Breast epithelium (tissue), 4 donors: ENCODE measurements around the gene RIOK2. TPM values are rescaled to one million over a fixed set of nuclear protein-coding genes. Genes with fewer than 3 reads are reported as not detected.
A peak's percentile ranks its signal among the peaks of the same experiment; 100 is the strongest.

Experiments used
- DNase-seq, 2 donors: peaks; one replicate each; pipeline ENCODE4 v3.0.0-alpha.2; 2019; ENCODE audit warnings: low spot score in 2 of 2
- H3K27ac ChIP-seq, 2 donors: fragments of 200-600 bp; sonication (generic) in 1 of 2; one replicate each; pipeline ENCODE4 v1.5.1; 2016 to 2019; ENCODE audit warnings: mild to moderate bottlenecking in 1 of 2
- H3K27me3 ChIP-seq, 2 donors: fragments of 200-600 bp; sonication (generic) in 1 of 2; one replicate each; pipeline versions ENCODE4 v1.5.1 to v1.6.0; 2017 to 2019; ENCODE audit warnings: control low read depth in 1 of 2, mild to moderate bottlenecking in 1 of 2
- H3K36me3 ChIP-seq: fragments of 200-600 bp; one replicate; pipeline ENCODE4 v1.5.1; 2019
- H3K4me1 ChIP-seq, 2 donors: fragments of 200-600 bp; sonication (generic); one replicate each; pipeline ENCODE4 v1.5.1; 2016 to 2019; ENCODE audit warnings: control low read depth in 1 of 2
- H3K4me3 ChIP-seq, 3 donors: fragments of 200-600 bp; sonication (generic); 1 replicate in 2 of 3; 2 replicates in 1 of 3; pipeline ENCODE4 v1.5.1; 2016 to 2019; ENCODE audit warnings: mild to moderate bottlenecking in 3 of 3, moderate library complexity in 2 of 3
- H3K9me3 ChIP-seq, 2 donors: fragments of 200-600 bp; sonication (generic) in 1 of 2; one replicate each; pipeline ENCODE4 v1.5.1; 2016 to 2019; ENCODE audit warnings: control low read depth in 1 of 2
- CTCF ChIP-seq, 3 donors: fragments of 450-650 bp; IDR thresholded peaks; one replicate each; pipeline ENCODE4 v1.5.1; 2016 to 2017; ENCODE audit warnings: antibody characterized with exemption in 3 of 3, mild to moderate bottlenecking in 3 of 3, moderate library complexity in 3 of 3
- POLR2A ChIP-seq: fragments of 450-650 bp; IDR thresholded peaks from one replicate; pipeline ENCODE4 v1.6.1; 2016; ENCODE audit warnings: antibody characterized with exemption, mild to moderate bottlenecking, moderate library complexity
- POLR2AphosphoS5 ChIP-seq, 3 donors: sonication (generic); formaldehyde crosslinking; IDR thresholded peaks; one replicate each; pipeline ENCODE4 v1.6.1; 2017; ENCODE audit warnings: antibody characterized with exemption in 3 of 3
- intact Hi-C: fragments of 100-400 bp; cut with DNase I; formaldehyde crosslinking; loops from one replicate; pipeline ENCODE4 v1.15.1; 2023; ENCODE audit warnings: low total_unique reads
- total RNA-seq, 3 donors: library from RNA; depleted of rRNA; stranded (reverse); fragments of >200 nt; gene quantifications; one replicate each; pipeline ENCODE4 v1.1.0, GENCODE V29; 2016

Gene RIOK2
- 10 to 100 TPM; 23.7 to 28.5 (median 28.2) TPM for total RNA-seq

DNA sequence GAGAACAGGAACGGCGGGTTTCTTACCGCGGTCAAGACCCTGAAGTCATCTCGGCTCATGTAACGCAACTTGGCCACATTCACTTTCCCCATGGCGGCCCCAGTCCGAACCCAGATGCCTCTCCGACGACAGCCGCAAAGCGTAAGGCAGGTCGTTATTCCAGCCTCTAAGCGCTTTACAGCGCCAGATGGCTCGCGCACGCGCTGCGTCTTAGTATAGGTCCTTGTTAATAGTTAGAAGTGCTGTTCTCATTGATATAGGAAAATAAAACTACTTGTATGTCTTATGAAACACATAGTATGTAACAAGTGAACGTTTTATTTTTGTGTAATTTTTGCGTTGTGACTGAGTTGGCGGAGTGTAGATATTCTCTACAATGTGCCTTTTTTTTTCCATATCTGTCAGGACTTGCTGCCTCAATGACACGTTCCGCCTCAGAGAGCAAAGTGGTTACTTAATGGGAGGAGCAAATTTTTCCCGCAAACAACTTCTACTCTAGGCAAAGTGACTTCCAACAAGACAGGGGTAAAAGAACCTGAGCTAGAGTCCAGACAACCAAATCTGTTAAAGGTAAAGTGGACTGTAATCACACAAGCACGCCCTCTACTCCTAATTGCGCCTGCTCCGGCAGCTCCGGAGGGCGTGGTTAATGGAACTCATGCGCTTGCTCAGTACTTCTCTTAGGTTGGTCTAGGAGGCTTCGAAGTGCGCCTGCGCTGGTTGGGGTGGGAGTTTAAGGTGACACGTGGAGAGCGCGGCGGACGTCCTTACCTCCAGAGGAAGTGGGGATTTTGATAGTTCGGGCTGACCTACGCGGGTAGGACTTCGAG is at the start of gene RIOK2:
Gene RIOK2 (minus strand): TSS at position 148 of the 830 bp plus-strand sequence. CDS start 56 bp downstream, at position 92.
- intact Hi-C loops, result no loop called here
- Histone ChIP-seq H3K27me3 (no peaks in the 10 kb centered on the region), H3K4me3 (peak within 1 kb of the TSS; percentile 64 to 84 (median 79))

GRCh38 chr5:97231025-97231636 is 48.1 kb upstream of the RIOK2 start:
- no peaks in the 10 kb centered on the region for H3K9me3 ChIP-seq
- DNase-seq, result peak in 1 of 2 donors; percentile 37
- TF ChIP-seq POLR2AphosphoS5 (IDR thresholded peaks at IDR 0.05) (no peak), CTCF (IDR thresholded peaks at IDR 0.05) (peak; percentile 68 to 76 (median 70)), POLR2A (no peak)
- no peak overlapping the region for H3K27ac ChIP-seq
- no peaks in the 10 kb centered on the region for H3K4me1 ChIP-seq
- no peak overlapping the region for H3K4me3 ChIP-seq
- H3K27me3 ChIP-seq, result no peaks in the 10 kb centered on the region
- no peaks in the 10 kb centered on the region for H3K36me3 ChIP-seq
- intact Hi-C loops, result no loop called here

More for the DNA sequence above, at the start of gene RIOK2:
- no peak for TF ChIP-seq CTCF (IDR thresholded peaks at IDR 0.05)
- peak; percentile 25 to 72 (median 61) for TF ChIP-seq POLR2AphosphoS5 (IDR thresholded peaks at IDR 0.05)
- TF ChIP-seq POLR2A, result no peak
- Histone ChIP-seq H3K4me1 (no peaks in the 10 kb centered on the region), H3K27ac (peak within 1 kb of the TSS; percentile 94 to 95), H3K36me3 (no peaks in the 10 kb centered on the region), H3K9me3 (no peaks in the 10 kb centered on the region)
- peak; percentile 87 for DNase-seq

DNA sequence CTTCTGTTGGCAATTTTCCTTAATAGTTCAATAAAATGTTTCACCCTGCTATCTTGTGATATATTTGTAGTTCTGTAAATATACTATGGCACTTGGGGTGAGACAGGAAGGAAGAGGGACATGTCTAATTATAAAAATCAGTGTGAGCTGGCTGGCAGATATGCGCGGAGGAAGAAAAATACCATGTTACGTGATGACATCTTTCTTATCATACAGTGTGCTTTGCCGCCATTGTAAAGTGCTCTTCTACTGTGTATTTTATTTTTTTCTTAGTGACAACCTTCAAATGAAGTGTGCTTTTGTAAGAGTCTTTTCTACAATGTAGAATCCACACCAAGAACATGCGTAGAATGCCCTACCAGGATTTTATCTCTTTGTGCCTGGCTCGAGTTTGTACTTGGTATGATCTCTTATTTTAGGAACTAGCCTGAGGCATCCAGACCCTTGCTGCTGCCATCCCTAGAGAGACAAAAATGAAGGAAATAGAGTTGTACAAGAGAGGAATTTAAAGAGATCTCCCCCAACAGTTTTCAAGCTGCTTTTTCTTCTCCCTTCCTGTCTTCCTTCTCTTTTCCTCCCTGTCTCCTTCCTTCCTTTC is 46.7 kb upstream of the RIOK2 start:
- Histone ChIP-seq H3K27me3 (no peaks in the 10 kb centered on the region), H3K4me1 (no peaks in the 10 kb centered on the region), H3K9me3 (no peaks in the 10 kb centered on the region), H3K4me3 (no peak overlapping the region), H3K36me3 (no peaks in the 10 kb centered on the region), H3K27ac (no peak overlapping the region)
- TF ChIP-seq POLR2AphosphoS5 (IDR thresholded peaks at IDR 0.05) (no peak), CTCF (IDR thresholded peaks at IDR 0.05) (no peak), POLR2A (no peak)
- no peak for DNase-seq
- intact Hi-C loops, result no loop called here

DNA sequence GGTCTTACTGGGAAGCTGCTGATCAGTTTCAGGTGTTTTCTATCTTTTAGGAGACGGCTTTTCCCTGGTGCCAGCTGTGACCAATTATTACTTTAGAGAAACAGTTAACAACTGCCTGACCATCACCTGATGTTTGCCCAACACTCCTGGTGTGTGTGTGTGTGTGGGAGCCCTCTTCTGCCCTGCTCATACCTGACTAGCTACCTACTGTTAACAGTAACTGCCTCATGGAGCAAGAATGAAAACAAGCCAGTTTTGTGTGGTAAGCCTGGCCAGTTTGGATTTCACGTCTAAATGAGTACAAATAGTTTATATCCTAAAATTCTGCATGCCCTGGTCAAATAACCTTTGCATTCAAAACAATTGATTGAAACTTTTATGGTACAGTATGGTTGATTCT is 46.1 kb upstream of the RIOK2 start:
- Histone ChIP-seq H3K4me3 (no peak overlapping the region), H3K4me1 (no peaks in the 10 kb centered on the region), H3K36me3 (no peaks in the 10 kb centered on the region), H3K9me3 (no peaks in the 10 kb centered on the region), H3K27ac (no peak overlapping the region), H3K27me3 (no peaks in the 10 kb centered on the region)
- intact Hi-C loops, result no loop called here
- TF ChIP-seq POLR2A, result no peak
- no peak for TF ChIP-seq POLR2AphosphoS5 (IDR thresholded peaks at IDR 0.05)
- no peak for TF ChIP-seq CTCF (IDR thresholded peaks at IDR 0.05)
- no peak for DNase-seq

DNA sequence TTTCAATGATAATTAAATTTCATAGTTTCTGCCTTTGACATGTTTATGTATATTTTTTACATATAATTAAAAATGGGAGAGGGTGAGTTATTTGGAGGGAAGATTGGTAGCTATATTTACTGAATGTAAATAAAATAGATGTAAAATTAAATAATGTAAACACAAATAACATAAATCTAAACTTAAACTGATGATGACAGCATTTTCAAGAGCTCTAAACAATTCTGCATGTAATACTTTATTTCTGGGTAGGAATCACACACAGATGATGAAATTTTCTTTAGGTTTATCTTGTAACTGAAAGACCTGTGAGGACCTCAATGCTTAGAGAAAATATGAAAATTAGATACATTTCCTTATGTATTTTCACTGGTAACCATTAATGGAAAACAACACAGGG is 42.2 kb upstream of the RIOK2 start:
- no peak for DNase-seq
- no peak overlapping the region for H3K27ac ChIP-seq
- H3K9me3 ChIP-seq, result no peaks in the 10 kb centered on the region
- no peak overlapping the region for H3K4me3 ChIP-seq
- H3K27me3 ChIP-seq, result no peaks in the 10 kb centered on the region
- intact Hi-C loops, result no loop called here
- no peak for TF ChIP-seq CTCF (IDR thresholded peaks at IDR 0.05)
- no peak for TF ChIP-seq POLR2A
- no peak for TF ChIP-seq POLR2AphosphoS5 (IDR thresholded peaks at IDR 0.05)
- H3K36me3 ChIP-seq, result no peaks in the 10 kb centered on the region
- H3K4me1 ChIP-seq, result no peaks in the 10 kb centered on the region
